ENCODE results near the gene WDR82. TPM values are rescaled to one million over a fixed set of nuclear protein-coding genes. Genes with fewer than 3 reads are reported as not detected.

Gene WDR82
- total RNA-seq, 4 donors from 2014 or later = 24.6 to 128 (median 70.3) TPM

DNA sequence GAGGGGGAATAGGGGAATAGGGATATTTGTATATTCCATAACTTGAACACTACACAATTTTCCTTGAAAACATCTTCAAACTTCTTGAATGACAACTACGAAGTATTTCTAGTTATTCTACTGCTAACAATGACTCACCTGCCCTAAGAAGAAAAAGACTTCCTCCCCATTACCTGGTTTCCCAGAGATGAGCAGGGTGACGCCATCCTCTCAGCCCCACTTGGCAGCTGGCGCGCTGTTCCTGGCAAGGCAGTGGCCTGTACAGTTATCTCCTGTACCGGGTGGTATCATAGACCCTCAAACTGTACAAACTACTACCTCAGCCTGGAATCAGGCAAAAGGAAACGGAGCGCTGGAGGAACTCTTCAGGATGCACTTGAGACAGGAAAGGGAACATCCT, 10.4 kb downstream of the WDR82 start:
- Histone ChIP-seq H3K4me3 (no peak overlapping the region), H3K36me3 (no peaks in the 10 kb centered on the region), H3K27ac (peak overlapping the region in 1 of 2 donors; percentile 10), H3K27me3 (no peaks in the 10 kb centered on the region), H3K9me3 (no peaks in the 10 kb centered on the region), H3K4me1 (peaks cover 6 to 13% of the 10 kb centered on the region in 2 donors)
- no peak for DNase-seq
- intact Hi-C loops (cut with DNase I; ENCODE audit: low total_unique reads) = no loop called here
- TF ChIP-seq, protein P1, sequence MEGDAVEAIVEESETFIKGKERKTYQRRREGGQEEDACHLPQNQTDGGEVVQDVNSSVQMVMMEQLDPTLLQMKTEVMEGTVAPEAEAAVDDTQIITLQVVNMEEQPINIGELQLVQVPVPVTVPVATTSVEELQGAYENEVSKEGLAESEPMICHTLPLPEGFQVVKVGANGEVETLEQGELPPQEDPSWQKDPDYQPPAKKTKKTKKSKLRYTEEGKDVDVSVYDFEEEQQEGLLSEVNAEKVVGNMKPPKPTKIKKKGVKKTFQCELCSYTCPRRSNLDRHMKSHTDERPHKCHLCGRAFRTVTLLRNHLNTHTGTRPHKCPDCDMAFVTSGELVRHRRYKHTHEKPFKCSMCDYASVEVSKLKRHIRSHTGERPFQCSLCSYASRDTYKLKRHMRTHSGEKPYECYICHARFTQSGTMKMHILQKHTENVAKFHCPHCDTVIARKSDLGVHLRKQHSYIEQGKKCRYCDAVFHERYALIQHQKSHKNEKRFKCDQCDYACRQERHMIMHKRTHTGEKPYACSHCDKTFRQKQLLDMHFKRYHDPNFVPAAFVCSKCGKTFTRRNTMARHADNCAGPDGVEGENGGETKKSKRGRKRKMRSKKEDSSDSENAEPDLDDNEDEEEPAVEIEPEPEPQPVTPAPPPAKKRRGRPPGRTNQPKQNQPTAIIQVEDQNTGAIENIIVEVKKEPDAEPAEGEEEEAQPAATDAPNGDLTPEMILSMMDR (IDR thresholded peaks at IDR 0.05) = no peak
- TF ChIP-seq POLR2A (IDR thresholded peaks at IDR 0.05) = no peak

DNA sequence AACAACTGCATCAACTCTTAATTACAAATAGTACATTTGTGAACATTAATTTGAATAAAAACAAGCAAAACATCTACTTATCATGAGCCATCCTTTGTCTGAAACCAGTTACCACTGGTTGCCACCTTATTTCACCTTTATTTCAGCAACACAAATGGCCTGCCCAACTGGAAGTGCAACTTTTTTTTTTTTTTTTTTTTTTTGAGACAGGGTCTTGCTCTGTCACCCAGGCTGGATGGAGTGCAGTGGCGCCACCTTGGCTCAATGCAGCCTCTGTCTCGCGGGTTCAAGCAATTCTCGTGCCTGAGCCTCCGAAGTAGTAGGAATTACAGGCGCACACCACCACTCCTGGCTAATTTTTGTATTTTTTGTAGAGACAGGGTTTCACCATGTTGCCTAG, 13.1 kb downstream of the WDR82 start:
- peaks cover 0 to 6% of the 10 kb centered on the region in 2 donors for H3K4me1 ChIP-seq
- H3K36me3 ChIP-seq = no peaks in the 10 kb centered on the region
- H3K9me3 ChIP-seq = no peaks in the 10 kb centered on the region
- no peak for DNase-seq
- TF ChIP-seq POLR2A (IDR thresholded peaks at IDR 0.05) = no peak
- TF ChIP-seq, protein P1 (IDR thresholded peaks at IDR 0.05) = no peak
- H3K4me3 ChIP-seq = no peak overlapping the region
- intact Hi-C loops (cut with DNase I; ENCODE audit: low total_unique reads) = no loop called here
- H3K27me3 ChIP-seq = no peaks in the 10 kb centered on the region
- no peak overlapping the region for H3K27ac ChIP-seq

DNA sequence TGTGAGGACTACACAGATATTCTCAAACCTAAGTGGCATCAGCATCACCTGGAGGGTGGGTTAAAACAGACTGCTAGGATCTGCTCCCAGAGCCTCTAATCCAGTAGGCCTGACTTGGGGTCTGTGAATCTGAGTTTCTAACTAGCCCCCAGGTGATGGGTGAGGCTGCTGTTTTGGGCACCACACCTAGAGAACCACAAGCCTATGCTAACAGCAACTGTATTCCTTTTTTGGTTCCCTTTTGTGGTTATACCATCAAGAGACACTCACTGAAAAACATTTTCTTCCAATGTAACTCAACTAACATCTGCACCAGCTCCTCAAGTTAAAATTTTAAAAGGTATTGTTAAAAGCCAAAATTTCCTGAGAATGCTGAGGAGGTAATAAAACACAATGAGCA, 16.0 kb downstream of the WDR82 start:
- intact Hi-C loops (cut with DNase I; ENCODE audit: low total_unique reads) = no loop called here
- H3K4me1 ChIP-seq = no peaks in the 10 kb centered on the region
- H3K36me3 ChIP-seq = no peaks in the 10 kb centered on the region
- H3K27ac ChIP-seq = no peak overlapping the region
- no peak for TF ChIP-seq POLR2A (IDR thresholded peaks at IDR 0.05)
- TF ChIP-seq, protein P1 (IDR thresholded peaks at IDR 0.05) = no peak
- no peaks in the 10 kb centered on the region for H3K27me3 ChIP-seq
- DNase-seq = no peak
- H3K4me3 ChIP-seq = no peak overlapping the region
- H3K9me3 ChIP-seq = no peaks in the 10 kb centered on the region

DNA sequence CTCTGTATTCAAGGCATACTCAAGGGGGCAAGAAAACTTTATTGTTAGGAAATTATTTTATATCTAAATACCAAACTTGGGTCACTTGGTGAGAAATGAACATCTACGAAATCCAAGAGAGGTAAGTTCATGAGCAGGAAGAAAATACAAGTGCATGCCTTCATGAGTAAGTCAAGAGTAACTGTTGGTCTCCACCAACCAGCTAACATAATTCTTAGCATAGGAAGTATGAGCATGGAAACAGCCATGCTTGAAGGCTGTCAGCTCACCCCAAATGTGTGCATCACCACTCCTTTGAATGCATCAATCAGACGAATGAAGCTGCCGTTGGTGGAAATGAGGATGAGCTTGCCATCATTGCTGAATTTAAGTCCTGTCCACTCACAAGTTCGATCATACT, 19.0 kb downstream of the WDR82 start:
- Histone ChIP-seq H3K27me3 (no peaks in the 10 kb centered on the region), H3K4me3 (no peak overlapping the region), H3K36me3 (no peaks in the 10 kb centered on the region), H3K27ac (no peak overlapping the region), H3K4me1 (no peaks in the 10 kb centered on the region), H3K9me3 (no peaks in the 10 kb centered on the region)
- intact Hi-C loops (cut with DNase I; ENCODE audit: low total_unique reads) = no loop called here
- no peak for DNase-seq
- TF ChIP-seq, protein P1 (IDR thresholded peaks at IDR 0.05) = no peak
- TF ChIP-seq POLR2A (IDR thresholded peaks at IDR 0.05) = no peak

DNA sequence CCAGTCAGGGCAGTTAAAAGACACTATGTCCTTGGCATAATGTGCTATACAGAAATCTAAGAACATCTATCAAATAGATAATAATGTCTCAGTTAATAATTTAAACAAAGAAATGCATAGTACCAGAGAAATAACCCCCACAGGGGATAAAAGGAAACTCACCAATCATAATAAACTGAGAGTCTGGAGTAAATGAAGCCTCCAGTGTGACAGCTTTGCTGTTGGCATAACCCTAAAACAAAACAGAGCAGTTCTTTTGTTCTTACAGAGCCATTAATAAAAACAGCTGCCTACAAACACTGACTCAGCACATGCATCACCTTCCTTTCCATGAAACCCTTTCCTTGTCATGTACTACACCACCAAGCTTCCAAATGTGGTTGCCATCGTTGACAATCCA, 19.4 kb downstream of the WDR82 start:
- no peak overlapping the region for H3K27ac ChIP-seq
- TF ChIP-seq POLR2A (IDR thresholded peaks at IDR 0.05) = no peak
- TF ChIP-seq, protein P1 (IDR thresholded peaks at IDR 0.05) = no peak
- H3K9me3 ChIP-seq = no peaks in the 10 kb centered on the region
- H3K4me1 ChIP-seq = no peaks in the 10 kb centered on the region
- intact Hi-C loops (cut with DNase I; ENCODE audit: low total_unique reads) = no loop called here
- H3K27me3 ChIP-seq = no peaks in the 10 kb centered on the region
- no peaks in the 10 kb centered on the region for H3K36me3 ChIP-seq
- no peak for DNase-seq
- H3K4me3 ChIP-seq = no peak overlapping the region

Measured in uterus (tissue), 4 donors.